Kidney (tissue), 14 donors: ENCODE data around the gene SYN1. TPM values are rescaled to one million over a fixed set of nuclear protein-coding genes. Genes with fewer than 3 reads are reported as not detected.
A peak's percentile ranks its signal among the peaks of the same experiment; 100 is the strongest.

Source experiments
- DNase-seq, 5 donors: peaks; one replicate each; pipeline ENCODE4 v3.0.0-alpha.2; 2013 to 2020
- FAIRE-seq: peaks from 2 replicates; lab custom pipeline; 2012; peaks lifted over from hg19 to GRCh38; lab: Jason Lieb, UNC
- H3K27ac ChIP-seq, 2 donors: one replicate each; pipeline ENCODE4 v1.7.0; 2013; ENCODE audit warnings: low read depth in 2 of 2, low read length in 2 of 2, inconsistent platforms in 1 of 2
- H3K27me3 ChIP-seq: one replicate; pipeline ENCODE4 v1.7.1; 2013; ENCODE audit warnings: low read length, inconsistent platforms; ENCODE audit not compliant: control insufficient read depth, insufficient read depth
- H3K36me3 ChIP-seq, 3 donors: one replicate each; pipeline versions ENCODE4 v1.7.0 to v1.7.1; 2013; ENCODE audit warnings: low read length in 3 of 3, control low read depth in 1 of 3, inconsistent platforms in 1 of 3; ENCODE audit not compliant: insufficient read depth in 3 of 3, control insufficient read depth in 2 of 3
- H3K4me1 ChIP-seq, 3 donors: one replicate each; pipeline versions ENCODE4 v1.7.0 to v1.7.1; 2013; ENCODE audit warnings: low read length in 3 of 3, inconsistent platforms in 1 of 3, low read depth in 1 of 3; ENCODE audit not compliant: control insufficient read depth in 2 of 3, insufficient read depth in 2 of 3
- H3K4me3 ChIP-seq, 3 donors: one replicate each; pipeline versions ENCODE4 v1.7.0 to v1.8.1; 2013; ENCODE audit warnings: low read length in 3 of 3, control low read depth in 1 of 3, inconsistent platforms in 1 of 3
- H3K9ac ChIP-seq, 3 donors: one replicate each; pipeline versions ENCODE4 v1.7.0 to v1.7.1; 2013; ENCODE audit warnings: low read length in 3 of 3, control low read depth in 1 of 3, inconsistent platforms in 1 of 3
- H3K9me3 ChIP-seq, 3 donors: one replicate each; pipeline versions ENCODE4 v1.7.0 to v1.7.1; 2013; ENCODE audit warnings: low read length in 3 of 3, control low read depth in 1 of 3, inconsistent platforms in 1 of 3; ENCODE audit not compliant: control insufficient read depth in 2 of 3, insufficient read depth in 1 of 3
- intact Hi-C: fragments of 100-400 bp; cut with DNase I; formaldehyde crosslinking; loops from one replicate; pipeline ENCODE4 v1.11.1; 2022
- polyA plus RNA-seq: library from polyadenylated mRNA; stranded (reverse); fragments of 350-450 nt; fragmentation: Illumina TruSeq; extraction: RNeasy Lipid Tissue Mini Kit (QIAGEN cat#74804); gene quantifications from one replicate; pipeline ENCODE4 v1.2.3, GENCODE V29; 2014; ENCODE audit warnings: low read depth, low replicate concordance; ENCODE audit not compliant: insufficient read depth
- total RNA-seq: library from RNA; stranded (reverse); fragmentation: NEBNext Ultra II Directional; extraction: Animal tissue kit (Norgen Biotek cat#: 25700); gene quantifications from one replicate; pipeline ENCODE4 v1.2.1, GENCODE V29; 2021
- TF ChIP-seq, protein P1 (sequence below): IDR thresholded peaks from 3 replicates; pipeline ENCODE4 v1.5.1; 2012; ENCODE audit warnings: mild to moderate bottlenecking, moderate library complexity, borderline replicate concordance; ENCODE audit not compliant: insufficient read depth; ENCODE audit errors: extremely low read depth
- donor health status: control.
- donor health status: control.
- donor health status: control.
- donor health status: control.
- donor health status: control.
- donor health status: DM: yes; HTN: yes; CAD: no.
- donor health status: Normal renal cell carcinoma (clear cell type).

SYN1 gene
- total and polyA plus RNA-seq, 2 donors from 2014 or later: 0.85 to 0.88 TPM

DNA sequence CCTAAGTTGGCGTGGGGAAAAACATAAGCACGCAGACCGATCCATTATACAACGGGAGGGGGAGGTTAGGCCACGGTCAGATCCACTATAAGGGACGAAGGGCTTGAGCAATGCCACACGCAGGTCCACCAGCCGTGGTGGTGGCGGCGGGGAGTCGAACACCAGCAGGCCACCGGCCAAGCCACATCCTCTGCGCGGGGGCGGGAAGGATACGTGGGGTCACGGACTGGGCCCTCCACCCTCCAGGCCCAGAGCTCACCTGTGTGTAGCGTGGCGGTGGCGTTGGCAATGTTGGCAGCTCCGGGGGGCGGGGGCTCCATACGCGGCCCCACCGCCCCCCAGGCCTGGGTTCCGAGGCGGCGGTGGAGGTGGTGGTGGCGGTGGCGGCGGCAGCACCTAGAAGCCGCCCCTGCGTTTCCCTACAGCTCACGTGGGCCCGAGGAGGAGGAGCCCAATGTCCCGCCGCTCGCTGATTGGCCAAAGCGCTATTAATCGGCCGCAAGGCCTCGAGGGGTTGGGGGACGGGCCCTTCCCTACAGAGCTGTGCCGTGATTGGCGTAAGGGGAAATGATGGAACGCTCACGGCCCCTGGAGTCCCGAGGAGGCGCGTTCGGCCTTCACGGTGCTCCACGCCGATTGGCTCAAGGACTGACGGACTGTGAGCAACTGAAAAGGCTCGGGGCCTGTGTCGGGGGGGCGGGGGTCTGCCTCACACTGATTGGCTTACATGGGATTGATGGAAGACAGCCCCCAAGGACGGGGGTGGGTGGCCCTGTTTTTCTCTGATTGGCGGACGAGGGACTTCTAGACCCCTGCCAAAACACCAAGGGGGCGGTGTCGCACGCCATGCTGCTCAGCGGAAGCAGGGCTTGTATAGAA is 30.7 kb upstream of the SYN1 start, which contains the start of gene ELK1:
ELK1 (minus strand) TSS at position 400 of the 879 bp plus-strand sequence. CDS start 9,122 bp downstream, outside the sequence.
- peak; percentile 98 to 99 (median 98) for DNase-seq
- TF ChIP-seq, protein P1, sequence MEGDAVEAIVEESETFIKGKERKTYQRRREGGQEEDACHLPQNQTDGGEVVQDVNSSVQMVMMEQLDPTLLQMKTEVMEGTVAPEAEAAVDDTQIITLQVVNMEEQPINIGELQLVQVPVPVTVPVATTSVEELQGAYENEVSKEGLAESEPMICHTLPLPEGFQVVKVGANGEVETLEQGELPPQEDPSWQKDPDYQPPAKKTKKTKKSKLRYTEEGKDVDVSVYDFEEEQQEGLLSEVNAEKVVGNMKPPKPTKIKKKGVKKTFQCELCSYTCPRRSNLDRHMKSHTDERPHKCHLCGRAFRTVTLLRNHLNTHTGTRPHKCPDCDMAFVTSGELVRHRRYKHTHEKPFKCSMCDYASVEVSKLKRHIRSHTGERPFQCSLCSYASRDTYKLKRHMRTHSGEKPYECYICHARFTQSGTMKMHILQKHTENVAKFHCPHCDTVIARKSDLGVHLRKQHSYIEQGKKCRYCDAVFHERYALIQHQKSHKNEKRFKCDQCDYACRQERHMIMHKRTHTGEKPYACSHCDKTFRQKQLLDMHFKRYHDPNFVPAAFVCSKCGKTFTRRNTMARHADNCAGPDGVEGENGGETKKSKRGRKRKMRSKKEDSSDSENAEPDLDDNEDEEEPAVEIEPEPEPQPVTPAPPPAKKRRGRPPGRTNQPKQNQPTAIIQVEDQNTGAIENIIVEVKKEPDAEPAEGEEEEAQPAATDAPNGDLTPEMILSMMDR: no peak
- H3K27ac ChIP-seq: peak within 1 kb of the TSS; percentile 87
- intact Hi-C loops: no loop called here
- peaks cover 0 to 11% (median 4%) of the 10 kb centered on the region in 3 donors for H3K4me1 ChIP-seq
- peak within 1 kb of the TSS; percentile 68 to 84 (median 77) for H3K4me3 ChIP-seq
- no peaks in the 10 kb centered on the region for H3K36me3 ChIP-seq
- no peaks in the 10 kb centered on the region for H3K27me3 ChIP-seq
- no peaks in the 10 kb centered on the region for H3K9me3 ChIP-seq
- peak; percentile 98 for FAIRE-seq
- H3K9ac ChIP-seq: peak within 1 kb of the TSS; percentile 24 to 78 (median 65)

DNA sequence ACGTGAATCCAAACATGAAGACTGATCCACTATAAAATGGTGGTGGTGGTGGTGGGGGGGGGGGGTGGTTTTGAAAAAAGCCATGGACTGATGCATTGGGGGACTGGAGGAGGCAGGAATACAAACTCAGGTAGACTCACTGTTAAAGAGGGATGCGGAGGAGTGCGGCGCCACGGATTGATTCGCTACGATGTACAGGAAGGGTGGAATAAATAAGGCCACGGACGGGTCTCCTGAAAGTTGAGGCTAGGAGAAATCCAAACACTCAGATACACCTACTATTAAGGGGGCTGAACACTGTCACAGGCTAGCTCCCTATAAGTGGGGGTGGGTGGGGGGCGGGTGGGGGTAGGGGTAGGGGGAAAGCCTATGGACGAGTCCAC is 30.1 kb upstream of the SYN1 start:
- DNase-seq: no peak
- H3K9me3 ChIP-seq: no peaks in the 10 kb centered on the region
- peak overlapping the region; percentile 68 to 84 (median 77) for H3K4me3 ChIP-seq
- H3K36me3 ChIP-seq: no peaks in the 10 kb centered on the region
- H3K9ac ChIP-seq: peak overlapping the region in 2 of 3 donors; percentile 61 to 78
- peaks cover 0 to 11% (median 4%) of the 10 kb centered on the region in 3 donors for H3K4me1 ChIP-seq
- intact Hi-C loops: no loop called here
- FAIRE-seq: no peak
- no peak overlapping the region for H3K27ac ChIP-seq
- TF ChIP-seq, protein P1: no peak
- H3K27me3 ChIP-seq: no peaks in the 10 kb centered on the region

DNA sequence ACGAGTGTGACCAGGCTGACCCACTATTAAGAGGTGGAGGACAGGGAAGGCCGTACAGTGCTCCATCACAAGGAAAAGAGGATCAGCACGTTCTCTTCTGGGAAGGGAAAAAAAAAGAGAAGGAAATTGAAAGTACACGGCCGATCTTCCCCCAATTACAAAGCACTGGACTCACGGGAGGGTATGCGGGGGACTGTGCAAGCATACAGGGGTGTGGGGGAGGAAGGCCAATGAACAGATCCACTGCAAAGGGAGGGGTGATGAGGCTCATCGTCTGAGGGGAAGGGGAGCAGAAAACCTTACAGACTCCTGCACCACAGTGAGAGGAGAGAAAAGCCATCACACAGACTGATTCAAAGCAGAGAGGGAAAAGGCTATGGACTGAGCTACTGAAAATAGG is 29.6 kb upstream of the SYN1 start:
- Histone ChIP-seq H3K4me3 (peak overlapping the region; percentile 68 to 84 (median 77)), H3K27me3 (no peaks in the 10 kb centered on the region), H3K9ac (peak overlapping the region; percentile 24 to 61 (median 27)), H3K9me3 (no peaks in the 10 kb centered on the region), H3K27ac (no peak overlapping the region), H3K4me1 (peaks cover 0 to 11% (median 4%) of the 10 kb centered on the region in 3 donors), H3K36me3 (no peaks in the 10 kb centered on the region)
- intact Hi-C loops: no loop called here
- FAIRE-seq: no peak
- TF ChIP-seq, protein P1: no peak
- DNase-seq: peak in 1 of 5 donors; percentile 18
